Stimulated activated CD8-positive, alpha-beta memory T cell treated with anti-CD3 and anti-CD28 coated beads, Interleukin-2, amount 100 ng/mL, for 48 hours (primary cell): ENCODE data around the gene RSAD1.
"Not testable (repeated sequence)": the region's sequence is repeated elsewhere in the genome, so short reads cannot be mapped to it uniquely, and the experiment has no call there.

ENCODE experiments used
- DNase-seq, 2 donors: peaks; one replicate each; pipeline ENCODE4 v3.0.0-alpha.2; 2020; ENCODE audit warnings: low read depth in 2 of 2

Gene RSAD1

DNA sequence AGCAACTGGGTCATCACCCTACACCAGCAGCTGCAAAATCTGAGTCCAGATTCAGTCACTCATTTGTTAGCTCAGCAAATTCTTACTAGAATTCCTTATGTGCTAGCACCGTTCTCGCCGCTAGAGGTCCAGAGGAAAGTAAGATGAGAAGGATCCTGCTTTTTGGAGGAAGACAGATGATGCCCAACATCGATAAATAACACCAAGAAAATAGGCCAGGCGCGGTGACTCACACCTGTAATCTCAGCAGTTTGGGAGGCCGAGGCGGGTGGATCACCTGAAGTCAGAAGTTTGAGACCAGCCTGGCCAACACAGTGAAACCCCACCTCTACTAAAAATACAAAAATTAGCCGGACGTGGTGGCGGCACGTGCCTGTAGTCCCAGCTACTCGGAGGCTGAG, 5.9 kb upstream of the RSAD1 start:
- not testable (repeated sequence) for DNase-seq

DNA sequence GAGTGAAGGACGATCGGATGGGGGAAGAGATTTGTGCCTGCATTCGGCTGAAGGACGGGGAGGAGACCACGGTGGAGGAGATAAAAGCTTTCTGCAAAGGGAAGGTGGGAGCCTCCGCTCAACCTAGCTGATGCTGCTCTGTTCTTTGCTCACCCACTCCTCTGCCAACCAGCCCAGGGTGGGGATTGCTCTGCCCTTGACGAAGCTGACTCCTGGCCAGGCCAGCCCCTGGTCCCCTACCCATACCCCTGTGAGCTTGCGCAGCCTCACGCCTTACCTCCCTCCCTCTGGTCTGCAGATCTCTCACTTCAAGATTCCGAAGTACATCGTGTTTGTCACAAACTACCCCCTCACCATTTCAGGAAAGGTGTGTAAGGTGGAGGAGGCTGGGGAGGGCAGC, 4.8 kb upstream of the RSAD1 start:
- no peak for DNase-seq

- no peak for DNase-seq
These were observed 4.1 kb upstream of the RSAD1 start for GRCh38 chr17:50474523-50474922.

- no peak for DNase-seq
These were observed 3.3 kb upstream of the RSAD1 start for GRCh38 chr17:50475362-50475761.

DNA sequence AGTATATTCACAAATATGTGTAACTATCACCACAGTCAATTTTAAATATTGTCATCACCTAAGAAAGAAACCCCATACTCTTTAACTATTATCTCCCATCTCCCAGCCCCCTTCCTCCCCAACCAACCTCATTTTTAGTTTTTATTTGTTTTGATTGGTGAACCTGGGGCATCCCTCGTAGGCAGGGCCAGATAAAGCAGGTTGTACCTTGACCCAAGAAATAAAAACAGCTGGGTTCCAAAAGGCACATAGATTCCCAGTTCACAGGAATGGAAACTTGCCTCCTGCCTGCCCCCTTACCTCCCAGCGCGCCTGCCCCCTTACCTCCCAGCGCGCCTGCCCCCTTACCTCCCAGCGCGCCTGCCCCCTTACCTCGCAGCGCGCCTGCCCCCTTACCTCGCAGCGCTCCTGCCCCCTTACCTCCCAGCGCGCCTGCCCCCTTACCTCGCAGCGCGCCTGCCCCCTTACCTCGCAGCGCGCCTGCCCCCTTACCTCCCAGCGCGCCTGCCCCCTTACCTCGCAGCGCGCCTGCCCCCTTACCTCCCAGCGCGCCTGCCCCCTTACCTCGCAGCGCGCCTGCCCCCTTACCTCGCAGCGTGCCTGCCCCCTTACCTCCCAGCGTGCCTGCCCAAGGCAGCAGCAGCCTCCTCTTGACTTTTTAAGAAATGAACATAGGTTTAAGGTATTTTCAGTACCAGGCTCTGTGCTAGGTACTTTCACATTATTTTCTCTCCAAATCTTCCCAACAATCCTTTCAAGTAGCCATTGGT, 2.7 kb upstream of the RSAD1 start:
- not testable (repeated sequence) for DNase-seq

- DNase-seq: no peak
These were observed 1.9 kb upstream of the RSAD1 start for GRCh38 chr17:50476545-50477315.

GRCh38 chr17:50477976-50478375, 684 bp upstream of the RSAD1 start:
- DNase-seq: no peak

GRCh38 chr17:50479522-50480141, 972 bp downstream of the RSAD1 start:
- peak; percentile 45 to 54 for DNase-seq

- no peak for DNase-seq
These were observed 1.6 kb downstream of the RSAD1 start for GRCh38 chr17:50480142-50480764.

GRCh38 chr17:50480854-50481490, 2.3 kb downstream of the RSAD1 start:
- DNase-seq: no peak

DNA sequence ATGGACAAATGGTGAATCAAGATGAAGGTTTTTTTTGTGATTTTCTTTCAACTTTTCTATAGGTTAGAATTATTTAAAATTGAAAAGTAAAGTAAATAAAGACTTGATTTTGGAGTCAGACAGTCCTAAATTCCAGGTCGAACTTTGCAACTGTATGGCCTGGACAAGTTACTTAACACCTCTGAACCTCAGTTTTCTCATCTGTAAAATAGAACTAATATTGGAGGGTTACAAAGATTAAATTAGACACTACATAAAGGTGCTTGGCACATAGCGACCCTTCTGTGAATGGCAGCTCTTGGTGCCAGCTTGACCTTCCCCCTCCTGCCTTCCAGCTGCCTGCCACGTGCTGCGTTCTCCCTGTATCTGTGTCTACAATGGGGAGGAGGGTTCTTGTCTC, 3.0 kb downstream of the RSAD1 start:
- no peak for DNase-seq

- DNase-seq: no peak
These were observed 3.5 kb downstream of the RSAD1 start for GRCh38 chr17:50482110-50482509.

DNA sequence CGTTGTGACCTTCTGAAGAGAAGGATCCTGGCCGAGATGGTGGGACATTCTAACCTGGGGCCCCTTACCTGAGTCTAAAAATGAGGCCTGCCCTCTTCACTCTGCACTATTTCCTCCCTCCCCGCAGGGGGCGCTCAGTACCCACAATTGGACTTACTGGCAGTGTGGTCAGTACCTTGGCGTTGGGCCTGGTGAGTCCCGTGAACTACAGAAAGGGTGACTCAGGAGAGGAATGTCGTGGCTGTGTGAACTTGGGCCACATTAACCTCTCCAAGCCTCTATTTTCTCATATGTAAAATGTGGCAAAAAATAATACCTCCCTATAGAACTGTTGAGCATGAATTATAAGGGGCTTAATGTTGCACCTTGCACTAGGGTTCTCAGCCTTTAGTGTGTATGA, 3.9 kb downstream of the RSAD1 start:
- peak; percentile 67 to 69 for DNase-seq

GRCh38 chr17:50483266-50483665, 4.6 kb downstream of the RSAD1 start:
- DNase-seq: no peak

DNA sequence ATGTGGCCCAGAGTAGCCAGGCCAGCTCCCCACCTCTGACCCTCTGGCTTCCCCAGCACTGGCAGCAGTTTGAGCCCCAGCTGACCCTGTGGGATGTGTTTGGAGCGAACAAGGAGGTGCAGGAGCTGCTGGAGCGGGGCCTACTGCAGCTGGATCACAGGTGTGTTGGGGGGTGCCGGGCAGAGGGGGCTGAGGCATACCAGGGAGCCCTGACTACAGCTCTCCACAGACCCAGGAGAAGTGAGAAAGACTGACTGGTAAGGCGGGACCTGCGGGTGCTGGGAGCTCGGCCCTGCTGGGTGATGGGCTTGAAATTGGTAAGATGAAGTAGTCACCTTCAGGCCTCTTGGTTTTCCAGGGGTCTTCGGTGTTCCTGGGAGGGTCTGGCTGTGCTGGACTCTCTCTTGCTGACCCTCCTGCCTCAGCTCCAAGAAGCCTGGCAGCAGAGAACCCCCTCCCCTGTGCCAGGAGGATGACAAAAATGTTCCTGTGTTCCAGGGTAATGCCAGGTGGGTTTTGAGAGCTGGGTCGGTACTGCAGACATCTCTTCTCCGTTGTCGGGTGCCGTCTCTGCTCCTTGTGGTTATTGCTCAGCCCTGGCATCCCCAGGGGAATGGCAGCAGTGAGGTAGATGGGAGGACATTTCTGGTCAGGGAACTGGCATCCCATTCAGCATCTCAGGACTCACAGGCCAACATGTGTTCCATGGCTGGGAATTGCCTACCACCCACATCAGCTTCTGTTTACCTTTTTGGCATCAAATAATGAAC, 5.9 kb downstream of the RSAD1 start:
- no peak for DNase-seq

GRCh38 chr17:50487213-50488096, 8.8 kb downstream of the RSAD1 start:
- DNase-seq: no peak

DNA sequence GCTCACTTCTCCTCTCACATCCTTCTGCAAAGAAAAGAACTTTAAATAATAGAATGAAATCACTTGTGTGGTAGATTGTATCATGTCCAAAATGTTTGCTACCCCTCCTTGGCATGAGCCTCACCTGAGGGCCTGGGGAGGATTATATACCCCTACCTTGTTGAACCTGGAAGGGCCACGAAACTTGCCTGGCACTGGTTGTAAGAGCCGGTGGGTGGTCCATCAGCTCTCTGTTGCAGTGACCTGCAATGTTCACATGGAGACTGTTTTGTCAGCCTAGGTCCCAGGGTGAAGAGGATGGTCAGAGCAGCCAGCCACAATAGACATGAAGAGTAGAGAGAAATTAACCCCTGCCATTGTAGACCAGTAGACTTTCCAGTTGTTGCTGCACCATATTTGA, 10.2 kb downstream of the RSAD1 start:
- DNase-seq: no peak

DNA sequence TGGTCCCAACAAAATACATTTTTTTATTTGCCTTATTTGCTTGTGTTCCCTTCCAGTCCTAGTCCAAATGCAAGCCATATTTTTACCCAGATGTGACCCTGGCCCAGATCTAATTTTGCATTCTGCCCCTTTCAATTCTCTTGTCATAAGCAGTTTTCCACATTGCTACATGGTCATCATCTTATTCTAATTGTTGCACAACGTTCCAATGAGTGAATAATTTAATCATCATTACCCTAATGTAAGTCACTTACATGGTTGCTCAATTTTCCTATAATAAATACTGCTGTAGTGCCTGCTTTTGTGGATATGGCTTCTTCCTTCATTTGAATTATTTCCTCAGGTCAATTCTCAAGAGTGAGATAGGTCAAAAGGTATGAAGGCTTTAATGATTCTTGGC, 12.8 kb downstream of the RSAD1 start:
- no peak for DNase-seq

DNA sequence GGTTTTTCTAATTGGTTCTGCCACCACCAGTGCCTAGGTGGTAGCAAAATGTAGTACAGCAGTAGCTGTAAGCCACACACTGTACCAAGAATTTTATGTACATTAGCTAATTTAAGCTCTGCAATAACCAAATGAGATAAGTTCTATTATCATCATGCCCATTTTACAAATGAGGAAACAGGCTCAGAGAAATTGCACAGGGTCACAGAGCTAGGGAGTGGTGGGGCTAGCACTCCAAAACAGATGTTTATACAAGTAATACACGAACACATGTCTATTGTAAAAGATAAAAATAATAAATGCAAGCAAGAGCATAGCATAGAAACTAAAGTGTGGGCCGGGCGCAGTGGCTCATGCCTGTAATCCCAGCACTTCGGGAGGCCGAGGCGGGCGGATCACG, 13.6 kb downstream of the RSAD1 start:
- DNase-seq: no peak

DNA sequence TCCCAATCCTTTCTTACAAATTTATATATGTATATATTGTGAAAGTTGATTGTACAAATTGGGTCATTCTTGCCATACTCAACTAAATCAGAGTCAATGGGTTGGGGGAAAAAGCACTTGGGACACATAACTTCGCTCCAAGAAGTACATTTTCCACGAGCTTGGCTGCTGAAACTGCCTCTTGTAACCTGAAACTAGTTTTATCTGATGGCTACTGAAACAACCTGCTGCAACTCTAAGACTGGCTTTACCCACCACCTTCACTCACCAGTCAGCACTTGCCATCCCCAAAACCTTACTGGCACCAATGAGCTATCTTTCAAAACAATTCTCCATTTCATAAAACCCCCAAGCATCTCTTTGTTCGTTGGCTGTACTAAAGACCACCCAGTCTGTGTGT, 15.1 kb downstream of the RSAD1 start:
- no peak for DNase-seq
